RWPE2 (cell line): ENCODE measurements around the gene TTF2.

ENCODE experiments used
- ATAC-seq: fragments of 200-7000 bp; cut with Tn5 transposase; 3 replicates; pipeline ENCODE4 v1.9.1; 2021; ENCODE audit warnings: low read depth
- DNase-seq: peaks from one replicate; pipeline ENCODE4 v3.0.0-alpha.2; 2020; ENCODE audit warnings: low spot score
- H3K27ac ChIP-seq: fragments of 450-650 bp; 2 replicates; pipeline ENCODE4 v1.5.1; 2017; ENCODE audit warnings: mild to moderate bottlenecking; ENCODE audit not compliant: poor library complexity, severe bottlenecking
- H3K27me3 ChIP-seq: fragments of 250-450 bp; sonication (Bioruptor Pico); 2 replicates; pipeline ENCODE4 v1.5.1; 2021; ENCODE audit warnings: mild to moderate bottlenecking, moderate library complexity; ENCODE audit not compliant: insufficient read depth, poor library complexity, severe bottlenecking
- H3K36me3 ChIP-seq: fragments of 250-450 bp; sonication (Bioruptor Pico); 2 replicates; pipeline ENCODE4 v1.5.1; 2020; ENCODE audit warnings: low read depth, mild to moderate bottlenecking, moderate library complexity
- H3K4me1 ChIP-seq: fragments of 250-450 bp; sonication (Bioruptor Pico); 2 replicates; pipeline ENCODE4 v1.5.1; 2021; ENCODE audit warnings: mild to moderate bottlenecking, moderate library complexity; ENCODE audit not compliant: insufficient read depth, poor library complexity, severe bottlenecking
- H3K4me3 ChIP-seq: fragments of 250-450 bp; sonication (Bioruptor Pico); 2 replicates; pipeline ENCODE4 v1.5.1; 2021; ENCODE audit warnings: mild to moderate bottlenecking, moderate library complexity; ENCODE audit not compliant: severe bottlenecking
- H3K9me3 ChIP-seq: fragments of 250-450 bp; sonication (Bioruptor Pico); 2 replicates; pipeline ENCODE4 v1.5.1; 2021; ENCODE audit warnings: mild to moderate bottlenecking, moderate library complexity; ENCODE audit not compliant: severe bottlenecking
- CTCF ChIP-seq: fragments of 450-650 bp; IDR thresholded peaks from one replicate; pipeline ENCODE4 v1.5.1; 2017; ENCODE audit warnings: mild to moderate bottlenecking, moderate library complexity; ENCODE audit not compliant: poor library complexity, severe bottlenecking

The TTF2 gene

GRCh38 chr1:117142200-117142599 lies 82.1 kb downstream of the TTF2 start:
- TF ChIP-seq CTCF, result no peak
- no peak for DNase-seq
- ATAC-seq, result no peak
- Histone ChIP-seq H3K4me3 (no peak overlapping the region), H3K27ac (no peak overlapping the region), H3K27me3 (no peaks in the 10 kb centered on the region), H3K9me3 (no peaks in the 10 kb centered on the region), H3K36me3 (no peaks in the 10 kb centered on the region), H3K4me1 (peaks cover 6% of the 10 kb centered on the region)

DNA sequence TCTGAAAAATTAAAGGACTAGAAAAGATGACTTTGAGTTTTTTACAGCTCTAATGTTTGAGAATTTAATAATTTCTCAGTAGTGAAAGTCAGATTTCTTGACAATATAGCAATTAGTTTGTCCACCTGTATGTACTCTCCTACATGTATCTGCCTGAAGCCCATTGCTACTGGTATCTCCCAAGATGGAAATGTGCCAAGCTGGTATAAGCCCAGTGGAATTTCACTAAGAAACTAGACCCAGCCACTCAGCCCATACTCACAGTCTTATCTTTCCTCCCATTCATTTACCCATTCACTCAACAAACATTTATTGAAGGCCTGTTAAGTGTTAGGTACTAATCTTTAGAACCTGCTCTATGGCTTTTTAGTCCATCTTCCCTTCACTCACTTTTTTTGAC lies 83.0 kb downstream of the TTF2 start:
- ATAC-seq (no peak), DNase-seq (no peak)
- no peaks in the 10 kb centered on the region for H3K9me3 ChIP-seq
- TF ChIP-seq CTCF, result no peak
- H3K4me1 ChIP-seq, result peaks cover 14% of the 10 kb centered on the region
- H3K4me3 ChIP-seq, result no peak overlapping the region
- no peaks in the 10 kb centered on the region for H3K27me3 ChIP-seq
- H3K36me3 ChIP-seq, result no peaks in the 10 kb centered on the region
- H3K27ac ChIP-seq, result no peak overlapping the region

- Histone ChIP-seq H3K9me3 (no peaks in the 10 kb centered on the region), H3K4me1 (peaks cover 17% of the 10 kb centered on the region), H3K4me3 (no peak overlapping the region), H3K27ac (no peak overlapping the region), H3K27me3 (no peaks in the 10 kb centered on the region), H3K36me3 (no peaks in the 10 kb centered on the region)
- DNase-seq (no peak), ATAC-seq (no peak)
- TF ChIP-seq CTCF, result no peak
Observed at GRCh38 chr1:117143871-117144270, 83.7 kb downstream of the TTF2 start.

- Histone ChIP-seq H3K9me3 (no peaks in the 10 kb centered on the region), H3K27me3 (no peaks in the 10 kb centered on the region), H3K4me1 (peaks cover 17% of the 10 kb centered on the region), H3K36me3 (no peaks in the 10 kb centered on the region), H3K27ac (peak overlapping the region; percentile 63), H3K4me3 (no peak overlapping the region)
- DNase-seq (no peak), ATAC-seq (no peak)
- no peak for TF ChIP-seq CTCF
Observed at GRCh38 chr1:117146072-117146471, 85.9 kb downstream of the TTF2 start.

GRCh38 chr1:117146575-117147340 lies 86.6 kb downstream of the TTF2 start:
- no peak for TF ChIP-seq CTCF
- ATAC-seq (peak; percentile 86), DNase-seq (peak; percentile 75)
- no peaks in the 10 kb centered on the region for H3K27me3 ChIP-seq
- H3K36me3 ChIP-seq, result no peaks in the 10 kb centered on the region
- H3K27ac ChIP-seq, result peak overlapping the region; percentile 63
- no peak overlapping the region for H3K4me3 ChIP-seq
- H3K4me1 ChIP-seq, result peaks cover 17% of the 10 kb centered on the region
- no peaks in the 10 kb centered on the region for H3K9me3 ChIP-seq
